GM19468 (cell line): ENCODE data around the gene SEM1.
A peak's percentile ranks its signal among the peaks of the same experiment; 100 is the strongest.
"Not testable (repeated sequence)": the region's sequence is repeated elsewhere in the genome, so short reads cannot be mapped to it uniquely, and the experiment has no call there.

Source experiments
- ATAC-seq: cut with Tn5 transposase; IDR thresholded peaks from one replicate; pipeline ENCODE4 v1.9.1; 2021; ENCODE audit warnings: mild to moderate bottlenecking, moderate library complexity, moderate number of reproducible peaks; ENCODE audit not compliant: unreplicated experiment; ENCODE audit errors: extremely low read depth

The SEM1 gene

DNA sequence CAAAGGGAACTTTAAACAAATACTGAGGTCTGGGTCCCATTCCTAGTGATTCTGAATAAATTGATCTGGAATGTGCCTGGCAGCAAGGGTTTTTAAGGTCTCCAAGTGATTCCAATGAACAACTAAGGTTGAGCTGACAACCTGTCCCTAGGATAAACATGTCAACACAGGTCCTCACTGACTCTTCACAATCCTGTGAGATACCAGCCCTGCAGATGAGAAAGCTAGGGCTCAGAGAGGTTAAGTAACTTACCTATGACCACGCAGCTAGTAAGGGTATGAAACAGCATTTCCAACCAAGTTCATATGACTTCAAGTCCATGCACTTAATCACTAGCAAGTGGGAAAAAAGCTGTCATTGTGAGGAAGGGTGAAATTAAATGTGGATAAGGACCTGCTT is 44.0 kb downstream of the SEM1 start:
- ATAC-seq: no peak

DNA sequence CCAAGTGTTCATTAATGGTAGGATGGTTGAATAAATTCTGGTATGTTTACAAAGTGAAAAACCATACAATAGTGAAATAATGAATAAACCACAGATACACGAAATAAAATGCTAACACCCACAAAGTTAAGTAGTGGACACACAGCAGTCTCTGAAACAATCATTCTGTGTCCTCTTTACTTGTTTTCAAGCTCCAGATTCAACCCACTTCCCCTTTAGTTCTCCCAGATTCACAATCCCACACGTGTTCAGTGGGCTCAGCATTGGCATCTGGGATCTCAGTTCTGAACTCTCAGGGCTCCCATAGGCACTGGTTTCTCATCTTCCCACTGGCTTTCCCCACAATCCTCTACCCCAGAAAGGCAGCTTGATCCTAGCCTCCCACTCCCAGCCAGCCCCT is 44.9 kb downstream of the SEM1 start:
- ATAC-seq: no peak

DNA sequence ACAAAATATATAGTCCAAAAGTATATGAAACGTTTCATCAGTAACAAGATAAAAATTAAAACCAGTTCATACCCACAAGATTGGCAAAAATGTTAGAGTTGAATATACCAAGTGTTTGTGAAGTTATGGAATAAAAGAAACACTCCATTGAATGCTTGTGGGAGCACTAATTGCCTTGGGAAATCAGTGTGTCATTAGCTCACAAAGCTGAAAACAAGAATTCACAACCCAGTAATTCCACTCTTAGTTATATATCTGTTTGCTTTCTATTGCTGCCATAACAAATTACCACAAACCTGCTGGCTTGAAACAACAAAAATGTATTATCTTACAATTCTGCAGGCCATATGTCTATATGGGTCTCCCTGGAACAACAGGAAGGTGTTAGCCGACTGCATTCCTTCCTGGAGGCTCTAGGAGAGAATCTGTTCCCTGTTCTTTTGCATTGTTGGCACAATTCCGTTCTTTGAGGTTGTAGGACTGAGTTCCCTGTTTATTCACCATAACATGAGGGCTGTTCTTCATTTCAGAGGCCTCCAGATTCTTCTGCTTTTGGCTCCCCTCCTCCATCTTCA is 45.7 kb downstream of the SEM1 start:
- ATAC-seq: no peak

DNA sequence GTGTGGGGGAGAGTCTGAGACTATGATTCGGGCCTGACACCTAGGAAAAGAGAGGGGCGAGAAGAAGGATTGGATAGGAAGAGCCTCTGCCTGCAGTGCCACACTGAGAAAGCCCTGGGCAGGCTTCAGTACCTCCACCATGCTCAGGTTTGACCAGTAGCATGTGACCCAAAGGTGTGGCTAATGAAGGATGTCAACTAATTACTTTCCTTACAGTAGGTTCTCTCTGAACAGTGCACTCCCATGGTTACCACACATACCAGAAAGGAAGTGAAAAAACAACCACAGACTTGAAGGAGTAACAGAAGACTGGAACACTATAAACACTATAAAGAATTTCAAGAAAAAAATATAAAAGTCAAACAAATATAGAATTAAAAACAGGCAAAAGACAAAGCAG is 46.2 kb downstream of the SEM1 start:
- peak; percentile 94 for ATAC-seq

DNA sequence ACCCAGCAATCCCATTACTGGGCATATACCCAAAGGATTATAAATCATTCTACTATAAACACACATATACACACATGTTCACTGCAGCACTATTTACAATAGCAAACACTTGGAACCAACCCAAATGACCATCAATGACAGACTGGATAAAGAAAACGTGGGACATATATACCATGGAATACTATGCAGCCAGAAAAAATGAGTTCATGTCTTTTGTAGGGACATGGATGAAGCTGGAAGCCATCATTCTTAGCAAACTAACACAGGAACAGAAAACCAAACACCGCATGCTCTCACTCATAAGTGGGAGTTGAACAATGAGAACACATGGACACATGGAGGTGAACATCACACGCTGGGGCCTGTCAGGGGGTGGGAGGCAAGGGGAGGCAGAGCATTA is 47.5 kb downstream of the SEM1 start:
- ATAC-seq: not testable (repeated sequence)

DNA sequence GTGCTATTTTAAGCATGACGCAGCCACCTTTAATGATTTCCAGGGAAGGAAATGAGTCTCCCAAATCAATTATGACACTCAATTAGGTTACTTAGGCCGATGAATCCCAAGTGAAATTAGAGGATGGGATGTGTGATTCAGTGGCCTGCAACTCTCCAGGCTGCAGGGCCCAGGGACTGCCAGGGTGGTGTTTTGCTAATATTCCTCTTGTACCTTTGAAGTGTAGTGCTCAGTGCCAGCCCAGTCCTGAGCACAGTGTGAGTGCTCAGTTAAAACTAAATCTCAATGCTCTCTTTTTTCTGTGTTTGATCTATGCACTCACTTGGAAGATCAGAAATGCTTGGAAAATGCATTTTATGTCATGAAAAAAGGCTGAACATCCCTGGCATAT is 51.6 kb downstream of the SEM1 start:
- ATAC-seq: no peak

DNA sequence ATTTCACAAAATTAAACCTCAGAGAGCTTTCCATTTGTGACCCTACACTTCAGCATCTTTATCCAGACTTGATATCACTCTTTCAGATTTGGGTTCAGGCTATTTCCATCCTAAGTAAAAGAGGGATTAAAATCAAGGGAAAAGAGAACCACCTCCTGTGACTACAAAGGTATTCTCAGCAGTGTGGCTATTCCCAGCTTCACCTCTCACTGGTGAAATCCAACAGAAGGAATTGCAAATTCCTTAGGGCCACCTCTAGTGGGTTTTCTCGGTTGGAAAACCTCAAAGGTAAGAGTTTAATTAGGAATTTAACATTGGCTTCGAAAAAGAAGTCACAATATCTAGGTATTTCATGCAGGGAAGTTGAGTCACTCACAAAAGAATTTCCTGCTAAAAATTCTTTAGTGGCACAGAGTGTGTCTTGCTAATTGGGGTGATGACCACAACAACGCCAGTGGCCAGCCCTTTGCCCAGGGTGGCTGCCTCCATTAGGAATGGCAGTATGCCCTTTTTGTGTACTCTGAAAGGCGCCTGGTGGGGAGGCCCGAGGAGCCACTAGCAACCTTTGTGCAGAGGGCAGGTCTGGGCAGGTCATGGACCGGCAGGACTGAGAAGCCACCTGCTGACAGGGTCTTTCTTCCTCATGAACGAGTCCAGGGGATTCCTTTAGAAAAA is 52.2 kb downstream of the SEM1 start:
- ATAC-seq: no peak

DNA sequence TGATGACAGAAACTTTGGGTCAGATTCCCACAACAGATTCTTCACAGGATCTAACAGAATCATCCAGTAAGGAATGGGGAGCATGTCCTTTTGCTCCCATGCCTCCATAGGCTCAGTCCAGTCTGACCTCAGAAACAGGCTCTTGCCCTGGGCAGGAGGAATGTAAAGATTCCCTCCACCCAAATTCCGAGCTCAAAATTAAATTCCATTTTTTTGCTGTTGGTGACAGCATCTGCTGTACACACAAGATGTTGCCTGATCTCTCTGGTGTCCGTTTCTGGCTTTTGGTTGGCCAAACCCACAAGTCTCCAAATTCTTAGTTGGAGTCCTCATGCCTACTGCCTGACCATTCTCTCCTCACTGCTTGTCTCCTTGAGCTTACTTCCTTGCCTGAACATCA is 53.7 kb downstream of the SEM1 start:
- no peak for ATAC-seq

DNA sequence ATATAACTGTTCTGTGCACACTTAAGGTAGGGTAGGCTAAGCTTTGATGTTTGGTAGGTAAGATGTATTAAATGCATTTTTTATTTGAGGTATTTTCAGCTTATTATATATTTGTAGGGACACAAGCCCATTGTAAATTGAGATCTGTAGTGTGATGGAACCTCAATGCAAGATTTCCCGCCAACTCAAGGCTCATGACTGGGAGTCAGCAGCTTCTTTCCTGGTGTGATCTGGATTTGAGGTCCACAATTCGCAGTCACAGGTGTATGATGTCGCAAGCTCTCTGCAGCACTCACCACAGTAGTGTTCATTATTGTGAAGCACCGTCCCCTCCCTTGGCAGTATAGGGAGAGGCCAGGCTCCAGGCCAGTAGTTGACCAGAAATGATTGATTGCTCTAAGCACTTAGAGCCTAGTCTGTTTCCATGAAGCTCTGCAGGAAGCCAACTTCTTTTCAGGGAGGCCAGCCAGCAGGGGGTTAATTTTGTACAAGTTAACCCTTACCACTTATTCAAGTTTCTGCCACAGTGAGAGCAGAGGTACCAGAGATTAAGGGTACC is 54.9 kb downstream of the SEM1 start:
- ATAC-seq: no peak

DNA sequence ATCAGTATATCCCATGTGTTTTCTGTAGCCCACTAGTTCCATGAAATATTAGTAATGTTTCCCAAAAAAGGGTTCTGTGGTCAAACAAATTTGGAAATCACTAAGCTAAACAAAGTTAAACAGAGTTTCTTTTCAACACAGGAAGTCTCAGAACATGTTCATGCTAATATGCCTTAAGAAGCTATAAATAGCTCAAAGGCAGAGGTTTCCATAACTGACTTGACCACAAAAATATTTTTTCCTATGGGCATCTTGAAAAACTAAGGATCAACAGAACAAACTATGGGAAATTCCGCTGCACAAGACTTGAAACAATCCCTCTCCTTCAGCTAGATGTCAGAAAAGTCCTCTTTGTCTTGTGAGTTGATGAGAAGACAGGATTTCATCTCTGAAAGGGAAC is 59.7 kb downstream of the SEM1 start:
- ATAC-seq: no peak

DNA sequence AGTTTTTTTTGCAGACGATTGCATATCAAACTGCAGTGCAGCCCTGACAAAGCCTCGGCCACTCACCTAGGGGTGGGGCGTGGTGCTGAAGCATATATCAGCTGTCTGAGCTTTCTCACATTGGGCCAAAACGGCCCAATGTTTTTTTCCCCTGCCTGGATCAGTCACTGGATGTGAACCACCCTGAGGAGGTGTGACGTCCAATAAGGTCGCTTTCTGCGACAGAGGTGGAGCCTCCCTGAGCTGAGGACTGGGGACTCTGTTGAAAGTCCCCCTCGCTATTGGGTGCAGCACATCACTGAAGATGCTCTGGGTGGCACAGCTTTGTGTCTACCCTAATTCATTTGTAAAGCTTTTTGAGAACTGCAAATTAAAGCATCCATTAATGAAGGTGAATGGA is 60.9 kb downstream of the SEM1 start:
- no peak for ATAC-seq

DNA sequence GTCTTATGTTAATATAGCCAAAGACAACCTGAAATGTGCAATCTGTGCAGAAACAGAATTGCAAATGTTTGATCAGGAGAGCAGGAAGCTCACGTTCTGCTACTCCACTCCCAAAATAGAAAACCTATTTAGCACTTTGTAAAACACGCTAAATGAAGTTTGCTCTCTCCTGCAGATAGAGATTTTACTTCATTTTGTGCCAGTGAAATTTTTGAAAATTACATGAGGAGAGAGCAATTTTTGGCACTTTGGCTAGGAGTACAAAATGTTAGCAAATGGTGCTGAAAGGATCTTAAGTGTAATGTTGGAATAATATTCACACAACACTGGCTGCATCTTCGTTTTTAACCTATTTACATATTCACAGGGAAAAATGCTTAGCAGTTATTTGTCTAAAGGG is 61.9 kb downstream of the SEM1 start:
- ATAC-seq: no peak

DNA sequence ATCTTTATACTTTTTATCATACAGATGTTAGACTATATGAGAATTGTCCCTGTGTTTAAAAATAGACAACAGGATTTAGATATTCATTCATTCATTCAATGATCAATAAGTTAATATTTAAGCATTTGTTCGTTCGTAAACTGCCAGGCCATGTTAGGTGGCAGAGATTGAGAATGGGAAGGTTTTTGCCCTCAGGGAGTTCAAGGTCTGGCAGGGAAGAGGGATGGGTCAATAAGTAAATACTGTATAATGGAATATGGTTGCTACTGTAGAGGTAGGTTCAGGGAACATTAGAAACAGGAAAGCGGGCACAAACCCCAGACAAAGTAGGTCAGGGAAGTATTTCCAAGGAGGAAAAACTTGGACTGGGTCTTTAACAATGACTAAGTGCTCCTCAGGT is 64.6 kb downstream of the SEM1 start:
- no peak for ATAC-seq

DNA sequence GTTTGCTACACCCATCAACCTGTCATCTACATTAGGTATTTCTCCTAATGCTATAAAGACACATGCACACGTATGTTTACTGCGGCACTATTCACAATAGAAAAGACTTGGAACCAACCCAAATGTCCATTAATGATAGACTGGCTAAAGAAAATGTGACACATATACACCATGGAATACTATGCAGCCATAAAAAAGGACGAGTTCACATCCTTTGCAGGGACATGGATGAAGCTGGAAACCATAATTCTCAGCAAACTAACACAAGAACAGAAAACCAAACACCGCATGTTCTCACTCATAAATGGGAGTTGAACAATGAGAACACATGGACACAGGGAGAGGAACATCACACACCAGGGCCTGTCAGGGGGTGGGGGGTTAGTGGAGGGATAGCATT is 66.2 kb downstream of the SEM1 start:
- ATAC-seq: not testable (repeated sequence)

DNA sequence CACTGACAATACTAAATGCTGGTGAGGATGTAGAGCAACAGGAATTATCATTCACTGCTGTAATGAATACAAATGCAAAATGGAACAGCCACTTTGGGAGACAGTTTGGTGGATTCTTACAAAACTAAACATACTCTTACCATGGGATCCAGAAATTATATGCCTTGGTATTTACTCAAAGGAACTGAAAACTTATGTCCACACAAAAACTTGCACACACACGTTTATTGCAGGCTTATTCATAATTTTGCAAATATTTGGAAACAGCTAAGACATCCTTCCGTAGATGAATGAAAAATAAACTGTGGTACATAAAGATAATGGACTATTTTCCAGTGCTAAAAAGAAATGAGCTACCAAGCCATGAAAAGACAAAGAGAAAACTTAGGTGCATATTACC is 69.6 kb downstream of the SEM1 start:
- no peak for ATAC-seq
